Measurements from ENCODE around the gene ZDHHC5.
"Not testable (repeated sequence)": the region's sequence is repeated elsewhere in the genome, so short reads cannot be mapped to it uniquely, and the experiment has no call there.

The ZDHHC5 gene

GRCh38 chr11:57675176-57675941, 7.4 kb downstream of the ZDHHC5 start:
- no peak for DNase-seq

GRCh38 chr11:57679396-57679795, 11.5 kb downstream of the ZDHHC5 start:
- no peak for DNase-seq

- DNase-seq = no peak
Observed at GRCh38 chr11:57680552-57680874, 12.6 kb downstream of the ZDHHC5 start.

- DNase-seq = no peak
Observed at GRCh38 chr11:57681168-57681567, 13.3 kb downstream of the ZDHHC5 start.

GRCh38 chr11:57690474-57690873, 22.6 kb downstream of the ZDHHC5 start:
- DNase-seq = not testable (repeated sequence)

- DNase-seq = no peak
Observed at GRCh38 chr11:57698843-57699365, 31.0 kb downstream of the ZDHHC5 start.

- DNase-seq = no peak
Observed at GRCh38 chr11:57699813-57700212, 31.9 kb downstream of the ZDHHC5 start.

GRCh38 chr11:57700425-57700824, 32.5 kb downstream of the ZDHHC5 start:
- no peak for DNase-seq

GRCh38 chr11:57703341-57703740, 35.4 kb downstream of the ZDHHC5 start:
- no peak for DNase-seq

- no peak for DNase-seq
Observed at GRCh38 chr11:57704932-57705331, 37.0 kb downstream of the ZDHHC5 start.

GRCh38 chr11:57705432-57705831, 37.5 kb downstream of the ZDHHC5 start:
- DNase-seq = not testable (repeated sequence)

- no peak for DNase-seq
Observed at GRCh38 chr11:57709802-57710367, 42.0 kb downstream of the ZDHHC5 start.

GRCh38 chr11:57711414-57712255, 43.7 kb downstream of the ZDHHC5 start, which contains the start of gene MED19:
MED19 (minus strand) TSS chr11:57712215; CDS start chr11:57712179, 36 bp downstream.
- peak; percentile 88 for DNase-seq

GRCh38 chr11:57712256-57713150, 44.6 kb downstream of the ZDHHC5 start, which contains the start of gene TMX2:
TMX2 (plus strand) TSS chr11:57712593; CDS start chr11:57712619, 26 bp downstream.
- DNase-seq = peak; percentile 95

- no peak for DNase-seq
Observed at GRCh38 chr11:57713835-57714234, 45.9 kb downstream of the ZDHHC5 start.

- DNase-seq = not testable (repeated sequence)
Observed at GRCh38 chr11:57716726-57717125, 48.8 kb downstream of the ZDHHC5 start.

- no peak for DNase-seq
Observed at GRCh38 chr11:57727185-57727584, 59.3 kb downstream of the ZDHHC5 start.

- no peak for DNase-seq
Observed at GRCh38 chr11:57728829-57729228, 60.9 kb downstream of the ZDHHC5 start.

- no peak for DNase-seq
Observed at GRCh38 chr11:57729479-57729878, 61.6 kb downstream of the ZDHHC5 start.

- DNase-seq = no peak
Observed at GRCh38 chr11:57732661-57733060, 64.7 kb downstream of the ZDHHC5 start.

- DNase-seq = no peak
Observed at GRCh38 chr11:57735619-57736298, 67.8 kb downstream of the ZDHHC5 start.
